NCI-H460 (cell line): Measurements from ENCODE around the gene SIL1. TPM values are rescaled to one million over a fixed set of nuclear protein-coding genes. Genes with fewer than 3 reads are reported as not detected.

Experiments used
- DNase-seq: peaks from one replicate; pipeline ENCODE4 v3.0.0-alpha.2; 2016; ENCODE audit warnings: low read depth; ENCODE audit errors: extremely low read depth
- total RNA-seq: library from RNA; depleted of rRNA; stranded (reverse); fragments of >200 nt; shearing (Covaris generic); gene quantifications from 2 replicates; pipeline ENCODE4 v1.2.3, GENCODE V29; 2014

The SIL1 gene
- total RNA-seq, 1 experiment from 2014 or later = 54.9 TPM

GRCh38 chr5:138990986-138991590 is 207.1 kb downstream of the SIL1 start:
- DNase-seq = no peak

GRCh38 chr5:138989720-138990119 is 208.4 kb downstream of the SIL1 start:
- DNase-seq = no peak

DNA sequence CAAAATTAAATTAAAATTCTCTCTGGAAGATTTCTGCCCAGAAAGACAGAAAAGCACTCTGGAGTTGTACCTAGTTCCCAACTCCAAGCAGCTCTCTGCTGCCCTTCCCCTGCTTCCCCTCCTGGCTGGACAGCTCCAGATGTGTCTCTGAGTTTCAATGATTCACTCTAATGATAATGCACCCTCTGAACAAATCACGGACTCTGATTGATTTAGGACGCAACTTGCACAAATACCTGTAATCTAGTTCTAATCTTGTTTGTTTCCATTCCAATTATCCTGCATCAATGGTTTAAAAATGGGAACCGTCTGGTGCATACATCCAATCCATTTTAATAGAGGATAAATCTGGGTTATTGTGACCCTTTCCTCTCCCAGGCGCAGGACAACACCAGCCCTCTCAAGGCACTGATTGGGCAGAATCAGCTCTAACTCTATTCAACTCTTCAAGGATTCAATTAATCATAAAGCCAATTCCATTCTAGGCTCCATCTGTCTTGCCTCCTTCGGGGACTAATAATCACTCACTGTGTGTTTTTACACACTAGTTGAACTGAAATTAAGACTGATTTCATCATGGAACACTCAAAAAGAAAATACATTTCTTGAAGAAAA is 211.9 kb downstream of the SIL1 start:
- no peak for DNase-seq

GRCh38 chr5:138985683-138986082 is 212.5 kb downstream of the SIL1 start:
- DNase-seq = no peak

DNA sequence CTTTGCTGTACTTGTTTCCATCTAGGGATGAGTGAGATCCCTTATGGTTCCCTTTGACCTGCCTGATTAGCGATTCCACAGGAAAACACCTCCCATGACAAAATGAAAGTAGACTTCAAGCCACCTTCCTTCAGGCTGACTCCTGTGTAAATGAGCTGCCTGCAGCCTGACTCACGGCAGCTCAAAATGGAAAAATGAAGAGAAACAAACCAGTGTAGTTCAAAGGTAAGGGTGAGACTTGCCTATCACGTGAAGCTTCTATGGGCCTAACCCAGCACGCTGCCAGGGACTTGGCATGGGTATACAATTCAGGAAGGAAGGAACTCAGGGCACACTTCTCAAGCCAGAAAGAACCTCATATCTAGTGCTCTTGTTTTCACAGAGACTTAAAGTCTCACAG is 212.9 kb downstream of the SIL1 start:
- DNase-seq = no peak

GRCh38 chr5:138983984-138984383 is 214.2 kb downstream of the SIL1 start:
- no peak for DNase-seq

DNA sequence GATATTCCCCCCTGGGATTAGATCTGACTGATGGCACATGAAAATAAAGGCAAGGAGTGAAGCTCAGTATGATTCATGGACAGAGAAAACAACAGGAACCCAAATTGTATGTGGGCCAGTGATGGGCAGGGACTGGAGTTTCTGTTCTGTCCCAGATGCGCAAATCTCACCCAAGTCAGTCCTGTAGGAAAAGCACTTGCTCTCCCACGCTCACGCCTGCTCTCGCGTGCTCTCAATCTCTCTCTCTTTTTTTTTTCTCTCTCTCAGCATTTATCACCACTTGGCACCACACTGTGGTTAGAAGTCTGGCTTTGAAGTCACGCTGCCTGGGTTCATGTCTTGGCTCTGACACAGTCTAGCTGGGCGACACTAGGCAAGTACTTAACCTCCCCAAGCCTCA is 216.6 kb downstream of the SIL1 start:
- DNase-seq = no peak

DNA sequence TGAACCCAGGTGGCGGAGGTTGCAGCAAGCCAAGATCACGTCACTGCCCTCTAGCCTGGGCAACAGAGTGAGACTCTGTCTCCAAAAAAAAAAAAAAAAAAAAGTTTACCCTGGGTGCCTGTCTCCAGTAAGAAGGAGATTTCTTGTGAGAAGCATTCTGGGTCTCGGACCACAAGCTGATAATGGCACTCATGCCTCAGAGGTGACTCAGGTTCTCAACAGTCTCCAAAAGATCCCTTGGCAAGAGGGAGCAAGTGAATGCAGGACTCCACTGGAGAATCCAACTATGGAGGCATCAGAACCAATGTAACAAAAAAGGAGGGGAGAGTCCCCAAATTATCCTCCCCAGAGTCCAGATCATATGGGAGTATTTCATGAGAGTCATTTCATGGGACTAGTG is 217.0 kb downstream of the SIL1 start:
- DNase-seq = no peak

GRCh38 chr5:138980441-138980840 is 217.7 kb downstream of the SIL1 start:
- no peak for DNase-seq

- no peak for DNase-seq
Observed at GRCh38 chr5:138979684-138980280, 218.4 kb downstream of the SIL1 start.

DNA sequence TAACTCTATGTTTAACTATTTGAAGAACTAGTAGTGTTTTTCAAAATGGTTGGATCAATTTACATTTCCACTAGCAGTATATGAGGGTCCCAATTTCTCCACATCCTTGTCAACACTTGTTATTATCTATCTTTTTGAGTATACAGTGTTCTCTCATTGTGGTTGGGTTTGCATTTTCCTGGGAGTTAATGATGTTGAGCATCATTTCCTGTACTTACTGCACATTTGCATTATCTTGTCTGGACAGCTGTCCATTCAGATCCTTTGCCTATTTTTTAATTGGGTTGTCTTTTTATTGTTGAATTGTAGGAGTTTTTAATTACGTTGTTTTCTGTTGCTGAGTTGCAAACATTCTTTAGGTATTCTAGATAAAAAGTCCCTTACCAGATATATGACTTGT is 219.6 kb downstream of the SIL1 start:
- DNase-seq = no peak

DNA sequence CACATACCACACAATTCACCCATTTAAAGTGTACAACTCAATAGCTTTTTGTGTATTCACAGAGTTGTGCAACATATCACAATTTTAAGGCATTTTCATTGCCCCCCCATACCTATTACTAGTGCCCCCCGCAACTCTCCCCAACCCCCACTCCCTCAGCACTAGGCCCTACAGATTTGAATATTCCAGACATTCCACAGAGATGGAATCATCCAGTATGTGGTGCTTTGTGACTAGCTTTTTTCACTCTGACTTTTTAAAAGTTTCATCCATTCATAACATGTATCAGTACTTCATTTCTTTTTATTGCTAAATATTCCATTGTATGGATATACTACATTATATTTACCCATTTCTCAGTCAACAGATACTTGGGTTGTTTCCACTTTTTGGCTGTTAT is 220.1 kb downstream of the SIL1 start:
- no peak for DNase-seq

GRCh38 chr5:138975098-138975847 is 222.9 kb downstream of the SIL1 start:
- no peak for DNase-seq

DNA sequence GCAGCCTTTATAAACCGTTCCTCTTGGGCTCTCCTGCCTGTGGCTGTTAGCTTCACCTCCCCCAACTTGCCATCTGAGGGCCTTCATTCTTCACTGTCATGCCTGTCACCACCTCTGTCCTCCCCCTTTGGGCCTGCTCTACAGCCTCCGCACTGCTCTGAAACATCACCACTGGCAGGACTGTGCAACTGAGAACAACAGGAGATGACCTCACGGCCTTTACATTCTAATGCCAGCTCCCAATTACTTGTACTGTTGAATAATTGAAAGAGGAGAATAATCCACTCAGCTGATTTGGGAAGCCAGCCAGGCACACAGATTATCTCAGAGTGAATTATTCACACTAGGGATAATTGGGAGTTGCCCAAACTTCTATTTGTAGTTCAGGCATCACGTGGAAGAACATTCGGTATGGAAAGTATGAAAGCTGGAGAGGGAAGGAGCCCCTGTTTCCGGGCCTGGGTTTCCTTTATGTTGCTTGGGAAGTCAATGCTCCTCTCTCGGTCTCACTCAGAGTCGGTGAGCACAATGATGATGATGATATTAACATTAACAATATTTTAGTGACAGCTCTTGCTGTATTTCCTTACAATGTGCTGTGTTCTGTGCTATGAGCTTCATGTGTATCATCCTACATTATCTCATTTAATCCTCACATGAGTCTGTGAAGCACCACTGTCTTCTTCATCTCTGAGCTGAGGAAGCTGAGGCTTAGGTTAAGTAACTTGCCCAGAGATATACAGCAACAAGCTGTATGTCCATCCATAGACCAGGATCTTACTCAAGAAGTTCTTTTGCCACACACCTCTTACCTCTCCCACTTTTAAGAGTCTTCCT is 223.7 kb downstream of the SIL1 start:
- DNase-seq = no peak

GRCh38 chr5:138972836-138973235 is 225.3 kb downstream of the SIL1 start:
- no peak for DNase-seq

GRCh38 chr5:138972230-138972629 is 225.9 kb downstream of the SIL1 start:
- DNase-seq = no peak

DNA sequence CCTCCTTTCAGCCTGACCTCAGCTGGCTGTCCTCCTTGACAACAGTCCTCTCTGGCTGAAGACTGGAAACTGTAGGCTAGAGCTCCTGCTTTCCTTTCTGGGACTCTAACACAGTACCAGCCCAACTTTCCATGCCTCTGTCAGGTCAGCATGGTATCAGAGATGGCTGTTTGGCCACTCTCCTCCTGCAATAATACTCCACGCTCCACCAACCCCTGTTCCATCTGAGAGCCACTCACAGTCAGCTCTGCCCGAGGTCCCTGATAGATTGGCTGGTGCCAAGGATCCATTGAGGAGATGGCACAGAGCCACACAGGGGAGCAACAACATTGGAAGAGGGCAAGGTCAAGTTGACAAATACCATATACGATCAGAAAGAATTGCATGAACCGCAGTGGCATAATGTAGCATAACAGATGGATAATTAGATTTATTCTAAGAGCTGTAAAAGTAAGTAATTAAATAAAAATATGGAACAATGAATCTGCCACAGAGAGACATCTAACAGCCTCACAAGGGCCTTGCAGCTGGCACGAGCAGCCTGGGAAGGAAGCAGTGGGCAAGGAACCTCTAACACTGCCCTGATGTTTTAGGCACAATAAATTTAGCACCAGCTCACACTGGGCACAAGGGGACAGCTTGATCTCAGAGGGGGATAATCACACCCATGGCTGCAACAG is 228.7 kb downstream of the SIL1 start:
- DNase-seq = no peak

DNA sequence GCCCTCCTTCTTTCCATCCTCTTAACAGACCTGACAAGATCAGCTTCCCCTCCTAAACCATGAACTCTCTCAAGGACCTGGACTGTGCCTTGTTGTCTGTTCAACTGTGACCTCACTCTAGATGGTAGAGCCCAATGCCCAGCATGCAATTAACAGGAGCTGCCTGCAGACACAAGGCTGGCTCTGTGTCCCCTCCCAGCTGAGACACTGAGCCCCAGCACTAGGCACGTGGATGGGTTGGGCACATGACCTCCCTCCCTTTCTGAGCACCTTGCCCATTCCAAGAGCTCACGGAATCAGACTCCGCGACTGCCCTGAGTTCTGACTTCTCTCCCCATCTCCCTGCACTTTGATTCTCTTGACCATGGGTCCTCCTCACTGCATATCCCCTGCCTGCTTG is 229.6 kb downstream of the SIL1 start:
- DNase-seq = no peak

DNA sequence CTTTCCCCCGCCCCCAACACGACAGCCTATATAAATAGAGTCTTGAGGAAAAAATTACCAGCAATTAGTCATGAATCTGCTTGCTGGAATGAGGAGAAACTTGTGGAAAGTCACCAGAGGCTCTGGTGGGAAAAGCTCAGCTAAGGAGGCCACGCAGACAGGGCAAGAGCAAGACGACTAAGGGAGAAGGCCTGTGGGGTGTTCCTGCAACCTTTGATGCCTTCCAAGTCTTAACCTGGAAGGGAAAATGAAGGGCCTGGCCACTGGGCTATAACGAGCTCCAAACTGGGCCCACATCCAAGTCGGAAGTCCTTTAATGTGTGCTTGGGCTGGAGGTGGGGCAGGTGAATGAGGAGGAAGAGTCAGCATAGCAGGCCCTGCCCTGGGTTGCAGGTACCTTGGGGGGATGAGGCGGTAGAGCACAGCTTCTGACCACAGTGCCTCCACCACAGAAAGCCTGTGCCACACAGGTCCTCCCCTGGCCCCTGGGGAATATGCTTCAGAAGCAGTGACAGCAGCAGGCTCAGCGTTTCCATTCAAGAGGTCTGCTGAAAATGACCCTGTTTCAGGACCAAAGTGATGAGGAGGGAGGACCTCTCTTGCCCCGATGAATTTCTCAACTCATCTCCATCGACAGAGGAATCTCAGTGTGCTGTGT is 230.2 kb downstream of the SIL1 start:
- DNase-seq = no peak
